ENCODE results near the gene SLC35A4.

DNA sequence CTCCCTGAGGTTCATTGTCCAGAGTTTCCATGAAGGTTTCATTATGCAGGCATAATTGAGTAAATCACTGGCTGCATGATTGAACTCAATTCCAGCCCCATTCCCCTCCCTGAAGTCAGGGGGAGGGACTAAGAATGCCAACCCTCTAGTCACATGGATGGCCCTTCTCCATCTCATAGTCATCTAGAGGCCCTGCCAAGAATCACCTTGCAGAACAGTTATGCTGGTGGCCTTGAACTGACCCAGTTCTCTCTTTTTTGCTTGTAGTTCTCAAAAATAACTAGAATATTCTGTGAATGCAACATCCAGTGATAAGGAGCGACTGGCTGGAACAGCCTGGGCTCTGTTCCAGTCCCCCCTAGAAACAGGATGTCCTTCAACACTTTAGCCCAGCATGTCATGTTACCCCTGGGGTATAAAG, 31.7 kb downstream of the SLC35A4 start:
- TF ChIP-seq FOXP2 (optimal IDR thresholded peaks at IDR 0.05; ENCODE audit: control extremely low read depth, extremely low read length, insufficient read depth) (no peak), EZH2 (IDR thresholded peaks at IDR 0.05) (no peak), POLR2AphosphoS5 (IDR thresholded peaks at IDR 0.05; ENCODE audit: borderline replicate concordance, low read depth, low read length) (no peak)
